HFF-Myc (cell line): ENCODE results near the gene CENPF.

ENCODE experiments used
- DNase-seq: peaks from one replicate; pipeline ENCODE4 v3.0.0-alpha.2; 2011; ENCODE audit warnings: low read depth; ENCODE audit errors: extremely low read depth
- H3K4me3 ChIP-seq: replicated peaks from 2 replicates; pipeline ENCODE4 v1.5.1; 2011; ENCODE audit warnings: low read depth, mild to moderate bottlenecking, control low read depth, low read length
- CTCF ChIP-seq: IDR thresholded peaks from 2 replicates; pipeline ENCODE4 v1.5.1; 2012; ENCODE audit warnings: mild to moderate bottlenecking, low read depth, low read length, control low read depth; ENCODE audit errors: missing control alignments

The CENPF gene

GRCh38 chr1:214649607-214650006 lies 46.6 kb downstream of the CENPF start:
- no peak overlapping the region for H3K4me3 ChIP-seq

GRCh38 chr1:214650664-214651063 lies 47.7 kb downstream of the CENPF start:
- no peak for TF ChIP-seq CTCF
- DNase-seq = no peak
- no peak overlapping the region for H3K4me3 ChIP-seq

More at GRCh38 chr1:214649607-214650006, 46.6 kb downstream of the CENPF start:
- no peak for TF ChIP-seq CTCF
- DNase-seq = no peak

GRCh38 chr1:214657299-214657698 lies 54.3 kb downstream of the CENPF start:
- no peak for DNase-seq
- no peak for TF ChIP-seq CTCF

GRCh38 chr1:214658175-214658574 lies 55.2 kb downstream of the CENPF start:
- no peak overlapping the region for H3K4me3 ChIP-seq
- no peak for TF ChIP-seq CTCF
- no peak for DNase-seq

More at GRCh38 chr1:214657299-214657698, 54.3 kb downstream of the CENPF start:
- no peak overlapping the region for H3K4me3 ChIP-seq

GRCh38 chr1:214658785-214659184 lies 55.8 kb downstream of the CENPF start:
- no peak overlapping the region for H3K4me3 ChIP-seq
- peak; percentile 32 for TF ChIP-seq CTCF
- no peak for DNase-seq

- TF ChIP-seq CTCF = no peak
- no peak for DNase-seq
- H3K4me3 ChIP-seq = no peak overlapping the region
Observed at GRCh38 chr1:214660190-214660589, 57.2 kb downstream of the CENPF start.

GRCh38 chr1:214660900-214661299 lies 57.9 kb downstream of the CENPF start:
- no peak overlapping the region for H3K4me3 ChIP-seq
- TF ChIP-seq CTCF = peak; percentile 69
- peak; percentile 70 for DNase-seq
